Endothelial cell (in vitro differentiated cells): ENCODE measurements around the gene COASY. TPM values are rescaled to one million over a fixed set of nuclear protein-coding genes. Genes with fewer than 3 reads are reported as not detected.
A peak's percentile ranks its signal among the peaks of the same experiment; 100 is the strongest.

ENCODE experiments used
- DNase-seq: peaks from one replicate; pipeline ENCODE4 v3.0.0; 2021; ENCODE audit warnings: low spot score
- H3K27ac Mint-ChIP-seq: one replicate; pipeline ENCODE4 v1.8.0; 2021; ENCODE audit warnings: mixed read lengths, inconsistent platforms; ENCODE audit not compliant: unreplicated experiment
- H3K27me3 Mint-ChIP-seq: one replicate; pipeline ENCODE4 v1.8.0; 2021; ENCODE audit warnings: mild to moderate bottlenecking, moderate library complexity, mixed read lengths, inconsistent platforms; ENCODE audit not compliant: unreplicated experiment
- H3K36me3 Mint-ChIP-seq: one replicate; pipeline ENCODE4 v1.8.0; 2021; ENCODE audit warnings: mild to moderate bottlenecking, low read depth, mixed read lengths, inconsistent platforms; ENCODE audit not compliant: unreplicated experiment
- H3K4me1 Mint-ChIP-seq: one replicate; pipeline ENCODE4 v1.8.0; 2021; ENCODE audit warnings: mild to moderate bottlenecking, mixed read lengths, inconsistent platforms; ENCODE audit not compliant: unreplicated experiment
- H3K4me3 Mint-ChIP-seq: one replicate; pipeline ENCODE4 v1.8.0; 2021; ENCODE audit warnings: mild to moderate bottlenecking, mixed read lengths, inconsistent platforms; ENCODE audit not compliant: unreplicated experiment
- H3K9me3 Mint-ChIP-seq: one replicate; pipeline ENCODE4 v1.8.0; 2021; ENCODE audit warnings: mixed read lengths, inconsistent platforms; ENCODE audit not compliant: unreplicated experiment
- CTCF ChIP-seq: fragments of 200-600 bp; sonication (generic); IDR thresholded peaks from one replicate; pipeline ENCODE4 v1.5.0; 2021; ENCODE audit warnings: antibody characterized with exemption; ENCODE audit not compliant: unreplicated experiment
- total RNA-seq: library from RNA; stranded (reverse); fragmentation: NEBNext Ultra II Directional; extraction: Animal tissue kit (Norgen Biotek cat#: 25700); gene quantifications from one replicate; pipeline ENCODE4 v1.2.1, GENCODE V29; 2021; ENCODE audit not compliant: unreplicated experiment

COASY gene
- total RNA-seq, 1 donor from 2014 or later, result 66.3 TPM

GRCh38 chr17:42519546-42520491 is 42.1 kb upstream of the COASY start:
- Mint-ChIP-seq H3K4me3 (peak overlapping the region; percentile 73), H3K4me1 (peaks cover 66% of the 10 kb centered on the region), H3K27me3 (peaks cover 14% of the 10 kb centered on the region), H3K36me3 (peaks cover 31% of the 10 kb centered on the region), H3K9me3 (no peaks in the 10 kb centered on the region), H3K27ac (peak overlapping the region; percentile 99)
- DNase-seq, result peak; percentile 59
- TF ChIP-seq CTCF, result no peak

- peak overlapping the region; percentile 99 for H3K27ac Mint-ChIP-seq
- peak overlapping the region; percentile 73 for H3K4me3 Mint-ChIP-seq
- peaks cover 14% of the 10 kb centered on the region for H3K27me3 Mint-ChIP-seq
- H3K4me1 Mint-ChIP-seq, result peaks cover 68% of the 10 kb centered on the region
- peak; percentile 40 for TF ChIP-seq CTCF
- peak; percentile 57 for DNase-seq
- peaks cover 29% of the 10 kb centered on the region for H3K36me3 Mint-ChIP-seq
- no peaks in the 10 kb centered on the region for H3K9me3 Mint-ChIP-seq
Measured at GRCh38 chr17:42520540-42520951, 41.4 kb upstream of the COASY start.

GRCh38 chr17:42521036-42521435 is 40.9 kb upstream of the COASY start:
- no peak for DNase-seq
- Mint-ChIP-seq H3K4me3 (peak overlapping the region; percentile 37), H3K27me3 (peaks cover 14% of the 10 kb centered on the region), H3K4me1 (peaks cover 67% of the 10 kb centered on the region), H3K27ac (peak overlapping the region; percentile 99), H3K36me3 (peaks cover 25% of the 10 kb centered on the region), H3K9me3 (no peaks in the 10 kb centered on the region)
- TF ChIP-seq CTCF, result no peak

GRCh38 chr17:42521666-42522262 is 40.2 kb upstream of the COASY start:
- peaks cover 64% of the 10 kb centered on the region for H3K4me1 Mint-ChIP-seq
- peak overlapping the region; percentile 99 for H3K27ac Mint-ChIP-seq
- H3K9me3 Mint-ChIP-seq, result no peaks in the 10 kb centered on the region
- peaks cover 25% of the 10 kb centered on the region for H3K36me3 Mint-ChIP-seq
- no peak for TF ChIP-seq CTCF
- peaks cover 14% of the 10 kb centered on the region for H3K27me3 Mint-ChIP-seq
- DNase-seq, result no peak
- peak overlapping the region; percentile 65 for H3K4me3 Mint-ChIP-seq

- peaks cover 66% of the 10 kb centered on the region for H3K4me1 Mint-ChIP-seq
- peak overlapping the region; percentile 74 for H3K27ac Mint-ChIP-seq
- TF ChIP-seq CTCF, result no peak
- peaks cover 17% of the 10 kb centered on the region for H3K27me3 Mint-ChIP-seq
- H3K4me3 Mint-ChIP-seq, result peak overlapping the region; percentile 47
- H3K9me3 Mint-ChIP-seq, result no peaks in the 10 kb centered on the region
- DNase-seq, result no peak
- H3K36me3 Mint-ChIP-seq, result peaks cover 28% of the 10 kb centered on the region
Measured at GRCh38 chr17:42522263-42522790, 39.6 kb upstream of the COASY start.
